Activated CD8-positive, alpha-beta memory T cell treated with anti-CD3 and anti-CD28 coated beads, Interleukin-2, amount 50 U/mL, for 1 hour (primary cell): Measurements from ENCODE around the gene CIB4.

ENCODE experiments used
- DNase-seq: peaks from one replicate; pipeline ENCODE4 v3.0.0-alpha.2; 2020; ENCODE audit errors: extremely low read depth

CIB4 gene

DNA sequence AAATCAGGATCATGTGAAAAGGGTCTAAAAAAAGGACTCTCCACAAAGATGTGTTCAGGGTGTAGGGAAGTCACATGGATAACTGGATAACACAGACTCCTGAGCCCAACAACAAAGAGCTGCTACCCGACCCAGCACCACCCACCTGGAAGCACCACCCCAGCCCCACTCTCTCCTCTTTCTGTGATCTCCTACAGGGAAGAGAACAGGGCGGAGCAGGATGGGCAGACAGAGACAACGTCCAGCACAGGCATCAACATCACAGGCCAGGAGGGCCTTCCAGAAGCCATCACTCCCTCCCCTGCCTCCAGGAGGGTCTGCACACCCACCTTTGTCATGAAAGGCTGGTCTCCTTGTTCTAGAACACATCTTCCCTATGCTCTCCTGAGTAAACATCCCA, 1.3 kb upstream of the CIB4 start:
- DNase-seq: no peak

DNA sequence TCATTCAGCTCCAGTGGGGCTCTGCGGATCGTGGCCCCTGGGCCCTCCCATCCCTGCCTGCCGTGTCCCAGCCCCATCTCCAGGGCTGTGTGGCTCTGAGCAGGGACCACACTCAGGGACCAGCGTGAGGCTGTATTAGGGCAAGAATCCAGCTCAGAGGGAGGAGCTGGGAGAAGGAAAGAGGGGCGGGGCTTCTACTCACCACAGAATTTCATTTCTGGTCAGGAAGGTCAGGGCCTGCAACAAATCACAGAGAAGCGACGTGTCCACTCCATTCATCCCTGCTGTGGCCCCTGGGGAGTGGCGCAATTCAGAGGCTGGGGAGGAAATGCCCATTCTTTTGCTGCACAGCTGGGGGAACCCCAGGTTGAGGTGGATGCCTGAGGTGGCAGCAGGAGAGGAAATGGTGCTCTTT, 828 bp downstream of the CIB4 start:
- no peak for DNase-seq

GRCh38 chr2:26639685-26640243, 1.4 kb downstream of the CIB4 start:
- no peak for DNase-seq

DNA sequence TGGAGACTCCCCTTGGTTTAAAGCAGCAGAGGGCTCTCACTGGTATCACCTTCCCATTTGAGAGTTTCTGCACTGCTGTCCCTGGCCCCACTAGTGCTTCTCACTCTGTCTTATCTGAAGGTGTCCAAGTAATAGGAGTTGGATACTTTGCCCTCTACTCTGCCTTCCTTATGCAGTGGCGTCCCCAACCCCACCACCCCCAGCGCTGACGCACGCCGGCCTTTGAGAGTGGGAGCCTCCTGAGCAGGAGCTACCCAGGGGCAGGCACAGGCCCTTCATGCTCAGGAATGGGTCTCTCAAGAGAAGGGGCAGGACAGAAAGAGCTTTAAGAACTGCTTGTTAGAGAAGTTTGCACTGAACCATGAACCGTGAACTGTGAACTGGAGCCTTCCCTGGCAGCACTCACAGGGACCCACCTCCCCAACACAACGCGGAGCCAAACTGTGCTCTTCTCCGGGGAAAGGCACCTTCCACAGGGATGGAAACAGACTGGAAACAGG, 3.3 kb downstream of the CIB4 start:
- DNase-seq: no peak

GRCh38 chr2:26636935-26637334, 4.2 kb downstream of the CIB4 start:
- DNase-seq: no peak

GRCh38 chr2:26635401-26635800, 5.8 kb downstream of the CIB4 start:
- no peak for DNase-seq

DNA sequence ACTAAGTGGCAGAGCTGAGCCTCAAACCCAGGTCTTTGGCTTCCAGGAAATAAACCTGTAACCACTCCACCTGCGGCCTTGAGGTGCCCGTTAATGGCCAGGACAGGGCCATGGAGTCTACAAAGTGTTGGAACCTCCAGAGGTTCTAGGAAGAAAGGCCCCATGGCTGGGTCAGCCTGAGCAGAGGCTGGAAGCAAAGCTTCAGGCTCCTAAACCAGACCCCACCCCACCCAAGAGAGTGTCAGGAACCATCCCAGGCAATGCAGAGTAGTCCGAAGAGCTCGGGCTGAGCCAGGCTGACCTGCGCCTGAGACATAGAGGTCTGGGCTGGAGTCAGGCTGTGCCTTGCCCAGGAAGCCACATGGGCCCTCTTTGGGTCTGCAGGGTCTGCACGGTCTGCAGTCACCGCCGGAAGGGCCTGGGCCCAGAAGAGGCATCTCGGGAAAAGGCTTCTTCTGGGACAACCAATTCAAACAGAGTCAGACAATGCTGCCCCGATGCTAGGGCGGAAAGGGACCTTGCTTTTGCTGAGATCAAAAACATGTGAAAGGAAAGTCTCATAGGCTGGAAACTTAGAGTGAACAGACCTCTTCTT, 6.4 kb downstream of the CIB4 start:
- no peak for DNase-seq

DNA sequence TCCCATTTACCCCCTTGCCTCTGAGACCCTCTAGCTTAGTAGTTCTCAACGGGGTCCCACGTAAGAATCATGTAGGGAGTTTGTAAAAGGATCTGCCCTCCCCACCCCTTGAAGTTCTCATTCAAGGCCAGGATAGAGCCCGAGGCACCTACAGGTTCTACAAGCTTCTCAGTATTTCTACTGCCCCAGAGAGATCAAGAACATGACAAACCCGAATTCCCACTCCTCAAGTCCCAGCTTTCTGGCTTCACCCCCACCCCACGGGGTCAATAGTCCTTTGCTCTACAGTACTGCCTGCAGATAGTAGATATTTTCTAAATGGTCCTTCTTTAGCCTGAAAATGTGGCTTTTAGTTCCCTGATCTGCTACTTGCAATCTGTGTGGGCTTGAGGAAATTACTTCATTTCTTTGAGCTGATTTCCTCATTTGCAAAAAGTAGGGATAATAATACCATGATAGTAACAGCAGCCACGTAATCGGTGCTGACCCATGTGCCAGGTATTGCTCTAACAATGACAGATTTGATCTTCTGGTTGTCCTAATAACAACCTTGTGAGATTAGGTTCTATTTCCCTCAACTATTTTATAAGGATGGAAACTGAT, 7.1 kb downstream of the CIB4 start:
- DNase-seq: no peak

- DNase-seq: no peak
Measured at GRCh38 chr2:26633351-26633945, 7.7 kb downstream of the CIB4 start.

GRCh38 chr2:26632624-26633185, 8.5 kb downstream of the CIB4 start:
- no peak for DNase-seq

- DNase-seq: no peak
Measured at GRCh38 chr2:26631401-26632170, 9.6 kb downstream of the CIB4 start.

- DNase-seq: no peak
Measured at GRCh38 chr2:26630669-26631360, 10.4 kb downstream of the CIB4 start.

- DNase-seq: no peak
Measured at GRCh38 chr2:26630235-26630634, 10.9 kb downstream of the CIB4 start.

GRCh38 chr2:26629751-26630150, 11.4 kb downstream of the CIB4 start:
- DNase-seq: no peak

- DNase-seq: no peak
Measured at GRCh38 chr2:26629346-26629630, 11.9 kb downstream of the CIB4 start.

- DNase-seq: no peak
Measured at GRCh38 chr2:26628561-26629345, 12.4 kb downstream of the CIB4 start.

DNA sequence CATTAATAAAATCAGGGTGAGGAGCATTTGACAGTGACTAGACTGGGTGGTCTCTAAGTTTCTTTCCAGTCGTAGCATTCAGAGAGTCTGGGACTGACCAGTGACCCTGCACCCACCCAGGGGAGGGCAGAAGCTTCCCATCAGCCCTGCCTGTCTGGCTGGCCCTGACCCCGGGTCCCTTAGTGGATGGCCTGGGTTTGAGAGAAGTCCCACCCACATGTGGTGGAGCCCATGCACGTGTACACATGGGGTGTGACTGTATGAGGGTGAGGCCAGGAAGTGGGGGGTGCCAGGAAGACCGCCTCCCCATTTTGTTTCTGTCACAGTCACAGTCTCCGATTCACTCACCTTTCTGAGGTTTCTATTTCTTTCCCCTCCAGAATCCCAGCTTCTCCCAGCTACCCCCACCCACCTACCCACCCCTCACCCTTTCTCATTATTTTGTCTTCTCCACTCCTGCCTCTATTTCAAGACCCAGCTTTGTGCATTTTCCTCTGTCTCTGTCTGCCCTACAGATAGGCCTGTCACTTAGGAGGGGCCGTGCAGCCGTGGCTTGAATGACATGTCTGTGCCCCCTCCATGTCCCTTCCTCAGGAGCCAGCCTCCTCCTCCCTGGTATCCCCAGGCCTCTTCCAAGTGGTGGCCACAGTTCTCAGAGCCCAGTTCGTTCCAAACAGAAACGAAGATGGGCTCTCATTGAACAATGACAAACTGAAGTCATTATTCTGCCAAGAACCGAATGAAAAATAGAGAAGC, 13.6 kb downstream of the CIB4 start:
- DNase-seq: no peak

GRCh38 chr2:26626606-26627005, 14.6 kb downstream of the CIB4 start:
- DNase-seq: no peak

DNA sequence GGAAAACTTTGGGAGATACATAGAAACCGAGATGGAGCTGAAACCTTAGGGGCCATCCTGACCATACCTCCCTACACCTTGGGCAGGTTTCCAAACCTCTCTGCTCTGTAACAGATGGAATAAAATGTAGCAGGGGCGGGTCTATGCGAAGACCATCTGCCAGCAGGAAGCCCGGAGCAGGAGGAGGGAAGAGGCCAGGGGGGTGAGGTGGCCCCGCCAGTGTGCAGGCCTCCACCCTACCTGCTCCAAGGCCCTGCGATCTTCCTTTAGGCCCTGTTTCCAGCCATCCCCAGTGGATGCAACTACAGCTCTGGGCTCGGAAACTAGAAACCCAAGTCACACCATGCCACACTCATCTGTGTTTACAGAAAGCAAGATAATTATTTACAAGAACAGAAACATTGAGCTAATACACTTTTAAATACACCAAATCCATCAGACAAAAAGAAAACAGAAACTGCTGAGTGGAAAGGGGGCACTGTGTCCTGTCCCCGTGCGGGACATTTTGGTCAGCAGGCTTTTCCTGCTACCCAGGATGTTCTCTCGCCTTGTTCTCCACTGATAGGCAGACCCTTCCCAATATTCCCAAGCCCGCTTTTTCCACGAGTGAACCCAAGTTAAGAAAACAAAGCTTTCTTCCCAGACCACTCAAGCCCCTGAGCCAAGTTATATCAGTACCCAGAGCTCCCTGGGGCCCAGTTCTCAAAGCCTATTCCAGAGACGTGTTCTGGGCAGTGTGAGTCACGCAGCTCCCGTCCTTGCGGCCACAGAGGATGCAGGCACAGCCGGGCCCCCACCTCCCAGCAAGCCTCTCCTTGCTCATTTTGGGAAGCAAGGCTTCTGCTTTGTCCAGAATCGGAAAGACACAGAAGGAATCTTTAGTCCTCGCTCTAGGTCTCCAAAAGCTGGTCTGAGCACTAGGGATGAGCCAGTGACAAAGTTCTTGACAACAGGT, 17.3 kb downstream of the CIB4 start:
- DNase-seq: no peak
